ENCODE results near the gene SULT2A1.
"Not testable (repeated sequence)": the region's sequence is repeated elsewhere in the genome, so short reads cannot be mapped to it uniquely, and the experiment has no call there.

The SULT2A1 gene

DNA sequence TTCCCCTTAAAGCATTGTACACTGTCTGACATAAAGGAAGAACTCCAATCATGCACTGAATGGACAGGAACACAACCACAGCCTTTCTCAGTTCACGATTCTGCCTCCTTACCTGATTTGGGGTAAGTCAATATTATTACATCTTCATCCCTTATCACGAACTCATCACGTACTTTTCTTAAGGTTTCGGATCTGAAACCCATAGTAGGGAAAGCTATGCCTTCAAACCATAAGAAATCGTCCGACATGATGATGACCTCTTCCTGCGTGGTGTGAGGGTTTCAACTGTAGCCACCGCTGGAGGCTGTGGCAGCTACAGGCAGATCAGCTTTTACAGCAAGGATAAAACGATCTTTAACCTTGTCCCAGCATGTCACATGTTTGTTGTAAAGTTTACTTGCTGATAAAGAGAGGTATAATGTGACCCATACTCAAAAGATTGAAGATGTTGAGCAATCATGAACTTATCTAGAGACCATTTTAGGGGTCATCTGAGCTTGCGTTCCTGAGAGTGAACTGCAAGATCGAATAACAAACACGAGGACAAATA is at the start of gene SULT2A1:
Gene SULT2A1 (minus strand): TSS at position 306 of the 550 bp plus-strand sequence. CDS start 58 bp downstream, at position 248.
- no peak for DNase-seq (ENCODE audit: low read depth in 2 of 2)

DNA sequence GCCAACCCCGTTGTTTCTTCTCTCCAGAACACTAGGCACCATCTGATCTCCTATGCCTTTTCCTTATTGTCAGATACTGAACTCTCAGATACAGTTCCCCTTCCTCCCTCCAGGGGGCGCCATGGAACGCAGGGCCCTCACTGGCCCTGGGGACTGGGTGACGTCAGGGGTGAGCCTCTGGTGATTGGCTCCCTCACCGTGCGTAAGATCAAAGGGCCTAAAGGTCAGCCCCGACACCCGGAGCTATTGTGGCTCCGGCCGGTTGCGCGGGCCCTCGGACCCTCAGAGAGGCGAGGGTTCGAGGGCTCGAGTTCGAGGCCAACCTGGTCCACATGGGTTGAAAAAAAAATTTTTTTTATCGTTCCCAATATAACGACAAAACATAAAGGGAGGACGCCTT is 42.5 kb upstream of the SULT2A1 start:
- DNase-seq (ENCODE audit: low read depth in 2 of 2), result not testable (repeated sequence)

DNA sequence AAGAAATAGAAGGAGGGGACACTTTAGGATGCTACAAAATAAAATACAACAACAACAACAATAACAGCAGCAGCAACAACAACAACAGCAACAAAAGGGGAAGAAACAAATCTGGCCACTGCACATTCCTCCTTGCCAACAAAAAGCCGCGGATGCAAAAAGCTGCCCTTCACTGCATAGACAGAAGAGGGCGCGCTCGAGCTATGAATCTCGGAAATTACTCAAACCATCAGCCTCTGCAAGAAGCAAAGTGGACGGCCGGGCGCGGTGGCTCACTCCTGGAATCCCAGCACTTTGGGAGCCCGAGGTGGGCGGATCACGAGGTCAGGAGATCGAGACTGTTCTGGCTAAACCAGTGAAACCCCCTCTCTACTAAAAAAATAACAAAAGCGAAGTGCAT is 34.0 kb upstream of the SULT2A1 start:
- not testable (repeated sequence) for DNase-seq (ENCODE audit: low read depth in 2 of 2)

GRCh38 chr19:47910191-47910590 is 24.1 kb upstream of the SULT2A1 start:
- not testable (repeated sequence) for DNase-seq (ENCODE audit: low read depth in 2 of 2)

DNA sequence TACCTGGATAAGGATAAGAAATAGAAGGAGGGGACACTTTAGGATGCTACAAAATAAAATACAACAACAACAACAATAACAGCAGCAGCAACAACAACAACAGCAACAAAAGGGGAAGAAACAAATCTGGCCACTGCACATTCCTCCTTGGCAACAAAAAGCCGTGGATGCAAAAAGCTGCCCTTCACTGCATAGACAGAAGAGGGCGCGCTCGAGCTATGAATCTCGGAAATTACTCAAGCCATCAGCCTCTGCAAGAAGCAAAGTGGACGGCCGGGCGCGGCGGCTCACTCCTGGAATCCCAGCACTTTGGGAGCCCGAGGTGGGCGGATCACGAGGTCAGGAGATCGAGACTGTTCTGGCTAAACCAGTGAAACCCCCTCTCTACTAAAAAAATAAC is 23.2 kb upstream of the SULT2A1 start:
- DNase-seq (ENCODE audit: low read depth in 2 of 2), result peak; percentile 11 to 43

- no peak for DNase-seq (ENCODE audit: low read depth in 2 of 2)
These were observed 15.3 kb upstream of the SULT2A1 start for GRCh38 chr19:47901370-47901769.

DNA sequence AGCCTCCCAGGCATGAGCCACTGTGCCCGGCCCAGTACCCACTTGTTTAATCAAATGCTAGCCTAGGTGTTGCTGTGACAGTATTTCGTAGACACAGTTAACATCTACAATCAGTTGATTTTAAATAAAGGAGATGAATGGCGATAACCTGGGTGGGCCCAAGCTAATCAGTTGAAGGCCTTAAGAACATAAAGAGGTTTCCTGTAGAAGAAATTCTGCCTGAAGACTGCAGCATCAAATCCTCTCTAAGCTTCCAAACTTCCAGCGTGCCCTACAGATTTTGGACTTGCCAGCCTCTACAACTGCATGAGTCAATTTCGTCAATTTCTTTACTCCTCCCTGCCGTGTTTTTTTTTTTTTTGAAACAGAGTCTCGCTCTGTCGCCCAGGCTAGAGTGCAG is 13.2 kb upstream of the SULT2A1 start:
- DNase-seq (ENCODE audit: low read depth in 2 of 2), result no peak

DNA sequence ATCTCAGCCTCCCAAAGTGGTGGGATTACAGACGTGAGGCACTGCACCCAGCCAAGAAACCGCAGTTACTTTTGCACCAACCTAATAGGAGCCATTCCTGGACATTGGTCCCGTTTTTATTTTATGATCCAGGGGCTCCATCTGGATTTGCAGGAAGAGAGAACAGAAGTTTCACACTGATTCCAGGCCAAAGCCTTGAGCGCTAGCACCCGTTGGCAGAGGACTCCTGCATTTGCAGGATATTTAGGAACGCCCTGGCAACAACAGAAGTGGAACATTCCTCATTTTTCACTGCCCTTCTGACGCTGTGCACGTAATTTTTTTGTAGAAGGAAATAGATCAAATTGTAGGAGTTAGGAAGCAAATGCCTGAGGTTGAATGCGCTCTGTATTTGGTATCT is 11.7 kb upstream of the SULT2A1 start:
- DNase-seq (ENCODE audit: low read depth in 2 of 2), result no peak

DNA sequence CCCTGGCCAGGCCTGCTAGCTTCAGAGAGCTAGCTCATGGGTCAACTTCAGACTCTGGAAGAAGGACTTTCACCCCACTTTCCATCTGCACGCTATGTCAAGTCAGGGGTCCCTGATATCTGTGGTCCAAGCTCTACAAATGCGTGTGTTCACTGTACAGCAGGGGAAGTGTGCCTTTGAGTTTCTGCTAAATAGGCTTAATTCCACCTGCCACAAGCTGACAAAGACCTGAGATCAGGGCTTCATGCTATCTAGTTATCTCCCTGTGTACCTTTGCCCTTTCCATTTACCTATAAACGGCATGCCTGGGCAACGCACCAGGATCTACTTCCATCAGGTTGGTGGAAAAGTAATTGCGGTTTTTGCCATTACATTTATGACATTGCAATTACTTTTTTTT is 10.7 kb upstream of the SULT2A1 start:
- no peak for DNase-seq (ENCODE audit: low read depth in 2 of 2)

DNA sequence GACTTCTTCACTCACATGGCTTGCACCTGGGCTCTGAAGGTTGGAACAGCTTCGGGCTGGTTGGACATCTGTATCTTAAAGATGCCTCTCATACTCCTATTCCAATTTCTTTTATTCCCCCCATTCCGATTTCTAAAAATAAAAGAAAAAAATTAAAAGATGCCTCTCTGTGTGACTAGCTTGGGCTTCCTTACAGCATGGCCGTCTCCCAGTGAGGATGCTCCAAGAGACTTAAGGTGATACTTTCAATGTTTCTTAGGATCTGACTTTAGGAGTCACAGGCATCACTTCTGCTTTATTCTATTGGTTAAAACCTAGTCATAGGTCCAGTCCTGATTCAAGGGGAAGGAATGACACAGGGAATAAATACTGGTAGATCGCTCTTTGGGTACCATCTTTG is 9.9 kb upstream of the SULT2A1 start:
- no peak for DNase-seq (ENCODE audit: low read depth in 2 of 2)

- DNase-seq (ENCODE audit: low read depth in 2 of 2), result no peak
These were observed 9.2 kb upstream of the SULT2A1 start for GRCh38 chr19:47895165-47895782.

GRCh38 chr19:47891923-47892666 is 6.0 kb upstream of the SULT2A1 start:
- no peak for DNase-seq (ENCODE audit: low read depth in 2 of 2)

GRCh38 chr19:47891622-47891922 is 5.5 kb upstream of the SULT2A1 start:
- DNase-seq (ENCODE audit: low read depth in 2 of 2), result no peak

DNA sequence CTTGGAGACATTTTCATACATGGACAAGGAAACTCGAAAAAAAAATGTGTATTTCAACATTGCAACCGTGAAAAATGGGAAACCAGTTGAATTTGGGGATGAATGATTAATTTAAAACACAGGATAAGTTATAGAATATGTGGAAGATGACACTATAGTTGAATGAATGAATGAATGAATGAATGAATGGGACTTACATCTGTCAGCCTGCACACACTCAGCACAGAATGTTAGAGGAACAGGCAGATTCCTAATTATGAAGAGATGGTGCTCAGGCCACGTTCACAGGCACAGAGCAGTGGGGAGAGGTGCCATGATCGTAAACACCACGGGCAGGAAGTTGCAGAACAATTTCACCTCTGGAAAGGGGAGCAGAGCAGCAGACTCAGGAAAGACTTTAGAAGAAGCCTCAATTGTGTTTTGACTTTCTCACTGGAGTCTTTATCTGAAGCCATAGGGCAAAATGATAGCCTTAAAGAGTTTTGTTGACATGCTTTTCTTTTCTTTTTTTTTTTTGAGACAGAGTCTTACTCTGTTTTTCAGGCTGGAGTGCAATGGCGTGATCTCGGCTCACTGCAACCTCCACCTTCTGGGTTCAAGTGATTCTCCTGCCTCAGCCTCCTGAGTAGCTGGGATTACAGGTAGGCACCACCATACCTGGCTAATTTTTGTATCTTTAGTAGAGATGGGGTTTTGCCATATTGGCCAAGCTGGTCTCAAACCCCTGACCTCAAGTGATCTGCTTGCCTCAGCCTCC is 4.9 kb upstream of the SULT2A1 start:
- no peak for DNase-seq (ENCODE audit: low read depth in 2 of 2)

DNA sequence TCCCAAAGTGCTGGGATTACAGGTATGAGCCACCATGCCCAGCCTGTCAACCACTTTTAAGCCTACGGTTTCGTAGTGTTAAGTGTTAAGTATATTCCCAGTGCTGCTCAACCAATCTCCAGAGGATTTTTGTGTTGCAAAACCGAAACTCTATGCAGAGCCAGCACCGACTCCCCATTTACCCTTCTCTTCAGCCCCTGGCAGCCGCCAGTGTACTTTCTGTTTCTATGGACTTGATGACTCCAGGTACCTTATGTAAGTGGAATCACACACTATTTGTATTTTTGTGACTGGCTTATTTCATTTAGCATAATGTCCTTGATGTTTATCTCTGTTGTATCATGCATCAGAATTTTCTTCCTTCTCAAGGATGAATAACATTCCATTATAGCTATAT is 1.1 kb downstream of the SULT2A1 start:
- no peak for DNase-seq (ENCODE audit: low read depth in 2 of 2)

GRCh38 chr19:47882890-47883289 is 3.2 kb downstream of the SULT2A1 start:
- DNase-seq (ENCODE audit: low read depth in 2 of 2), result no peak

GRCh38 chr19:47881757-47882156 is 4.4 kb downstream of the SULT2A1 start:
- no peak for DNase-seq (ENCODE audit: low read depth in 2 of 2)

DNA sequence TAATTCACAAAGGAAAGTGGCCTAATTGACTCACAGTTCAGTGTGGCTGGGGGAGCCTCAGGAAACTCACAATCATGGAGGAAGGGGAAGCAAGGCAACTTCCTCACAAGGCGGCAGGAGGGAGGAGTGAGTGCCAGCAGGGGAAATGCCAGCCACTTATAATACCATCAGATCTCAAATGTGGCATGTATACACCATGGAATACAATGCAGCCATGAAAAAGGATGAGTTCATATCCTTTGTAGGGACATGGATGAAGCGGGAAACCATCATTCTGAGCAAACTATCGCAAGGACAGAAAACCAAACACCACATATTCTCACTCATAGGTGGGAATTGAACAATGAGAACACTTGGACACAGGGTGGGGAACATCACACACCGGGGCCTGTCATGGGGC is 6.7 kb downstream of the SULT2A1 start:
- DNase-seq (ENCODE audit: low read depth in 2 of 2), result not testable (repeated sequence)

DNA sequence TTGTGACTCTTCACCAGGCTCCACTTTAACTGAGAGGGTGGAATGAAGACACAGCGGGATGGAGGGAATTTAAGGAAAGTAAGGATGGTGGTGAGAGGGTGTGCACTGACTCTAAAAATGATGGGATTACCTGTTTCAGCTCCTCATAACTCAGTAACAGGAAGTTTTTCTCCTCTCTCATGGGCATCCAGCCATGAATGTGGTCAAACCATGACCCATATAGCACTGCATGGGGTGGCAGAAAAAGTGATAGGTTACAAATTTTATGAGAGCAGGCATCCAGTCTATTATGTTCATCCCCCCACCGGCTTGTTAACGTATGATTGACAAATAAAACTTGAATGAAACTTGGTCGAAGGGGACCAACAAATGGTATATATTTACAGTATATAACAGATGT is 7.2 kb downstream of the SULT2A1 start:
- DNase-seq (ENCODE audit: low read depth in 2 of 2), result no peak

- no peak for DNase-seq (ENCODE audit: low read depth in 2 of 2)
These were observed 20.9 kb downstream of the SULT2A1 start for GRCh38 chr19:47865166-47865565.

GRCh38 chr19:47863514-47863936 is 22.6 kb downstream of the SULT2A1 start:
- DNase-seq (ENCODE audit: low read depth in 2 of 2), result peak; percentile 55 to 66

DNA sequence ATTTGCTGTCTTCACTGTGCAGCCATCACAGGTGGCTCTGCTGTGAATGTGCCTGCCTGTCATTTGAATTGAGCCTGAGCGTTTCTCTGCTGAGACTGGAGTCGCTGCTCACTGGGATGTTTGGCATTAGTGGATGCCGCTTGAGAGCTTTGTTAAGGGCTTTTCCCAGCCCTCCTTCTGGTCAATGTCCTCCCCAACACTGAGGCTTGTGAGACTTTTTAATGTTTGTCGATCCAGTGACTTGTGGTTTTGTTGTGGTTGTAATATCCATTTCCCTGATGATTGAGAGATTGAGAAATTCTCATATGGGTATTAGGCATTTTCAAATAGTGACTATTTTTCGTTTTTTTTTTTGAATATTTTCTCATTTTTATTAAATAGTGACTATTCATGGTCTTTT is 24.5 kb downstream of the SULT2A1 start:
- DNase-seq (ENCODE audit: low read depth in 2 of 2), result no peak
